Measurements from ENCODE around the gene CYP19A1. TPM values are rescaled to one million over a fixed set of nuclear protein-coding genes. Genes with fewer than 3 reads are reported as not detected.

CYP19A1 gene
- total and polyA plus RNA-seq, 7 donors = 0.10 to 0.71 (median 0.41) TPM; not detected in 4

GRCh38 chr15:51299187-51300015, 39.0 kb downstream of the CYP19A1 start:
- TF ChIP-seq CTCF (IDR thresholded peaks at IDR 0.05) = no peak
- TF ChIP-seq POLR2A (IDR thresholded peaks at IDR 0.05) = no peak
- TF ChIP-seq POLR2AphosphoS5 (IDR thresholded peaks at IDR 0.05) = no peak
- TF ChIP-seq EP300 (IDR thresholded peaks at IDR 0.05) = no peak
- 65 to 74% methylated on average over 5 of the region's 5 CpGs for WGBS, 2 donors
- Histone ChIP-seq H3K36me3 (no peaks in the 10 kb centered on the region), H3K9me3 (no peaks in the 10 kb centered on the region), H3K4me1 (no peaks in the 10 kb centered on the region), H3K27ac (peak overlapping the region in 1 of 4 donors; percentile 36), H3K4me3 (no peak overlapping the region), H3K27me3 (no peaks in the 10 kb centered on the region)
- DNase-seq = no peak
- intact Hi-C loops (cut with DNase I) = no loop called here

GRCh38 chr15:51298620-51299019, 39.8 kb downstream of the CYP19A1 start:
- no peaks in the 10 kb centered on the region for H3K4me1 ChIP-seq
- H3K9me3 ChIP-seq = no peaks in the 10 kb centered on the region
- H3K4me3 ChIP-seq = no peak overlapping the region
- DNase-seq = no peak
- no peaks in the 10 kb centered on the region for H3K27me3 ChIP-seq
- intact Hi-C loops (cut with DNase I) = no loop called here
- H3K36me3 ChIP-seq = no peaks in the 10 kb centered on the region
- TF ChIP-seq EP300 (IDR thresholded peaks at IDR 0.05) (no peak), CTCF (IDR thresholded peaks at IDR 0.05) (no peak), POLR2AphosphoS5 (IDR thresholded peaks at IDR 0.05) (no peak), POLR2A (IDR thresholded peaks at IDR 0.05) (no peak)
- peak overlapping the region in 1 of 4 donors; percentile 36 for H3K27ac ChIP-seq
- 72 to 75% methylated on average over 2 of the region's 2 CpGs for WGBS, 2 donors

- no peak for TF ChIP-seq EP300 (IDR thresholded peaks at IDR 0.05)
- TF ChIP-seq POLR2AphosphoS5 (IDR thresholded peaks at IDR 0.05) = no peak
- TF ChIP-seq CTCF (IDR thresholded peaks at IDR 0.05) = no peak
- TF ChIP-seq POLR2A (IDR thresholded peaks at IDR 0.05) = no peak
- Histone ChIP-seq H3K9me3 (no peaks in the 10 kb centered on the region), H3K4me1 (no peaks in the 10 kb centered on the region), H3K36me3 (no peaks in the 10 kb centered on the region), H3K27me3 (no peaks in the 10 kb centered on the region), H3K27ac (no peak overlapping the region), H3K4me3 (no peak overlapping the region)
- intact Hi-C loops (cut with DNase I) = no loop called here
- no peak for DNase-seq
- 87 to 91% methylated on average over 4 of the region's 4 CpGs for WGBS, 2 donors
Measured at GRCh38 chr15:51290720-51291119, 47.7 kb downstream of the CYP19A1 start.

GRCh38 chr15:51289290-51289689, 49.1 kb downstream of the CYP19A1 start:
- Histone ChIP-seq H3K36me3 (no peaks in the 10 kb centered on the region), H3K4me3 (no peak overlapping the region), H3K27me3 (no peaks in the 10 kb centered on the region), H3K4me1 (no peaks in the 10 kb centered on the region), H3K27ac (no peak overlapping the region), H3K9me3 (no peaks in the 10 kb centered on the region)
- no peak for DNase-seq
- intact Hi-C loops (cut with DNase I) = no loop called here
- TF ChIP-seq CTCF (IDR thresholded peaks at IDR 0.05) = no peak
- no peak for TF ChIP-seq EP300 (IDR thresholded peaks at IDR 0.05)
- TF ChIP-seq POLR2AphosphoS5 (IDR thresholded peaks at IDR 0.05) = no peak
- TF ChIP-seq POLR2A (IDR thresholded peaks at IDR 0.05) = no peak
- WGBS, 2 donors = 77 to 93% methylated on average over 1 of the region's 1 CpG

Data from sigmoid colon (tissue), 7 donors.